ENCODE data around the gene ARVCF.

DNA sequence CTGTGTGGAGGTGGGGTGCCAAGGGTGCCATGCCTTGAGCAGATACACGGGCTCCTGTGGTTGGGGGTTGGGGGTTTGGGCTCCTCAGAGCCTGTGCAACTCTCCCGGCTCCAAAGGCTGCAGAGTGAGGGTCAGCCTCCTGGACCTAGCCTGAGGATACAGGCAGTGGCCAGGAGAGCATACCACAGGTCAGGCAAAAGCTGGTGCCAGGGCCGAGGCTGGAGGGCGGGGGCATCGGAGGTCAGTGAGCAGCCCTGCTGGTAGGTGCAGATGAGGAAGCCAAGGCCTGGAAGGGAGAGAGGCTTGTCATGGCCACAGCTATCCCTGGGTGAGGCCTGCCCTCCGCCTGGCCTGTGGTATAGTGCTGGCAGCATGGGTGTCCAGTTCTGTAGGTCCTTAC, 37.9 kb upstream of the ARVCF start:
- TF ChIP-seq, protein P1, sequence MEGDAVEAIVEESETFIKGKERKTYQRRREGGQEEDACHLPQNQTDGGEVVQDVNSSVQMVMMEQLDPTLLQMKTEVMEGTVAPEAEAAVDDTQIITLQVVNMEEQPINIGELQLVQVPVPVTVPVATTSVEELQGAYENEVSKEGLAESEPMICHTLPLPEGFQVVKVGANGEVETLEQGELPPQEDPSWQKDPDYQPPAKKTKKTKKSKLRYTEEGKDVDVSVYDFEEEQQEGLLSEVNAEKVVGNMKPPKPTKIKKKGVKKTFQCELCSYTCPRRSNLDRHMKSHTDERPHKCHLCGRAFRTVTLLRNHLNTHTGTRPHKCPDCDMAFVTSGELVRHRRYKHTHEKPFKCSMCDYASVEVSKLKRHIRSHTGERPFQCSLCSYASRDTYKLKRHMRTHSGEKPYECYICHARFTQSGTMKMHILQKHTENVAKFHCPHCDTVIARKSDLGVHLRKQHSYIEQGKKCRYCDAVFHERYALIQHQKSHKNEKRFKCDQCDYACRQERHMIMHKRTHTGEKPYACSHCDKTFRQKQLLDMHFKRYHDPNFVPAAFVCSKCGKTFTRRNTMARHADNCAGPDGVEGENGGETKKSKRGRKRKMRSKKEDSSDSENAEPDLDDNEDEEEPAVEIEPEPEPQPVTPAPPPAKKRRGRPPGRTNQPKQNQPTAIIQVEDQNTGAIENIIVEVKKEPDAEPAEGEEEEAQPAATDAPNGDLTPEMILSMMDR (tag by site-specific recombination; IDR thresholded peaks at IDR 0.05) = no peak
- no peak for TF ChIP-seq ZNF792 (tag by site-specific recombination; IDR thresholded peaks at IDR 0.05)
- no peak for TF ChIP-seq ZNF837 (tag by site-specific recombination; IDR thresholded peaks at IDR 0.05)
